GM21737 (cell line): ENCODE results near the gene PLEKHA6.

Experiments used
- ATAC-seq: cut with Tn5 transposase; IDR thresholded peaks from one replicate; pipeline ENCODE4 v1.9.1; 2021; ENCODE audit warnings: mild to moderate bottlenecking, moderate library complexity; ENCODE audit not compliant: unreplicated experiment

PLEKHA6 gene

DNA sequence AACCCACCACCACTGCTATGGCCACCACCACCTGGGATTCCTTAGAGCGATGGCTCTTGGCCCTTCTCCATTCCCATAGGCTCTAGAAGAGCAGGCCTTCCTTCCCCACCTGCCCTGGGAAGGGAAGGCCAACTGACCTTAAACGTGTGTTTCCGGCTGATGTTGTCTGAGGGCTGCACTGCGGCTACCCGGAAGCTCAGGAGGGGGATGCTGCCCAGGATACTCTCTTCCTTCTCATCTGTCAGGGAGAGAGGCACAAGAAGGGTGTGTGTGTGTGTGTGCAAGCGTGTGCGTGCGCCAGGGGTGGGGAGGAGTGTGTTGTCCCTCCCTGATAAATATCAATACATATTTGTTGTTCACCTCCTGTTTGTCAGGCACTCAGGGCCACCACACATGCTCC lies 94.9 kb downstream of the PLEKHA6 start:
- no peak for ATAC-seq

DNA sequence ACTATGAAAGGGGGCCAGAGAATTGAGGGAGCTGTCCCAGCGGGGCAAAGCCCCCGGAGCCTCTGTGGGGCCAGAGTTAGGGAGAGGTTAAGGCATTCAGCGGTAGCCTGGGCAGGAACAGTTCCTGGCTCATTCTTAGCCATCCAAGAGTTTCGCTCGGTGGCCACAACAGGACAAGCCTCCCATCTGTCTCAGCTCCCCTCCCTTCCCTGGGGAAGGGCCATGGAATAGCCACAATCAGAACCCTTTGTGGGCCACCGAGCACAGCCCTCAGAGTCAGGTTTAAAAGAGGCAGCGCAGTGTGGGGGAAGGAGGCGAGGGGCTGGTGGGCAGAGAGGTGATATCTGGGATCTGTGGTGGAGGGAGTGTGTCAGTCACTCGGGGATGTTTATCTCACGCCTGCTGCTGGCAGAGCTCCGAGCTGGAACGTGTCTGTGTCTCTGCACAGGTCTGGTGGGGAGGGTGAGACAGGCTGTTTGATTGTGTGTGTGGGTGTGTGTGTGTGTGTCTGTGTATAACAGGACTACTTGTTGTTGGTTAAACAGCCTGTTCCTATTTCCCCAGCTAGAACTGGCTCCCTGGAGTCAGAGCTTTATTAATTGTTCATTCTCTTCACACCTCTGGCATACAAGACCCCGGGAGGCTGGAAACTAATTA lies 96.3 kb downstream of the PLEKHA6 start:
- no peak for ATAC-seq

DNA sequence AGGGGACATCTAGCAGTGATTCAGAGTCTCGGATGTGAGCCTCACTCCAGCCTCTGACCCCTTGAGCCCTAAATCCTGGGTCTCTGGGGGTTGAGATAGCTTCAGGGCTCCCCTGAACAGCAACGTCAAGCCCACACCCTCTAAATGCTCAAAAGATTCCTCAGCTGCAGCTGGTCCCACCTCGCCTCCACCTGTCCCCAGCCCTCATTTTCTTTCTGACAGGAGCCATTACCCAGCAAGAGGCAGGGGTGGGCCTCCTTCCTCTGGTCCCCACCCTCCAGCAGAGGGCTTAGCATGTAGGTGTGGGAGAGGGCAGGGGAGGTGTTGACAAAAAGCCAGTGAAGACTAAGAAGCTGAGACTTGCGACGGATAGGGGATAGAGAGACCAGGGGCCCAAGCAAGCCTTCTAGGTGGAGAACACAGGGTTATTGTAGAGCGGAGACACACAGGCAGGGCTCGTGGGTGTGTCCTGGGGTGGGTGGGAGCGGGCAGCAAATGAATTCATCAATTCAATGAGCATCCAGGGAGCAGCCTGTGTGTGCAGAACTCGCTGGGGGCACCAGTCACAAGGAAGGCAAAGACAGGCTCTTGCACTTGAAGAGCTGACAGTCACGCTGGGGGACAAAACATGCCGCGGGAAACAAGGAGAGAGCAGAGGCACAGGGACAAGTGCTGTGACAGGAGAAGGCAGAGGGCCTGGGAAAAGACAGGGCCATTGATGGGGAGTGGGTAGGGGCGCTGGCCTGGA lies 97.0 kb downstream of the PLEKHA6 start:
- ATAC-seq = no peak

DNA sequence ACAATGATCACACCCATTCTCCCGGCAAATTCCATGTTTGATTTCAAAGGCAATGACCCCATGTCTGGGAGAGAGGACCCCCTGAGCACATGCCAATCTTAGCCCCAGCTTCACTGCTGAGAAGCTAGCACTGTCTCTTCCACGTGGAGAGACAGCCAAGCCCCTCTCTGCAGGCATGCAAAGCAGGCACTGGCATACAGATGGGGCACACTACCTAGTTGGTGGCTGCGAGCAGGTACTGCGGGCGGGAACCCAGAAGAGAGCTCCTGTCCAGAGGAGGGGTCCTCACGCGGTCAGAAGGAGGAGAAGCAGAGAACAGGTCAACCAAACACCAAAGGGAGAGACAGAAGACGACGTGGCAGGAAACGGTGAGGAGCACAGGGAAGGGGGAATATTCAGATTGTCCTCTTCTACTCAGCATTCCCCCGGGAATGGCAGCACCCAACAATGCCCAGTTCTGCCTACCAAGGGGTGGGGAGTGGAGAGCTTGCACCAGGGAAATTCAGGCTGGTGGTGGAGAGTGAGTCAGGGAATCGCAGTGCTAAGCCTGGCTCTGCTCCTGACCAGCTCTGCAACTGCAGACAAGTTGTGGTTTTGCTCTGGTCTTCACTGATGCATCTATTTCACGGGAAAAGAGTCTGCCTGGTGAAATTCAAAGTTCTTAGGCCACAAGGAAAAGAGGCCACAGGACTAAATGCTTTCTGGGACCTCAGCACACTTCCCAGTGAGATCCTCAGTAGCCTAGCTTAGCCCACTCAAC lies 97.8 kb downstream of the PLEKHA6 start:
- ATAC-seq = no peak

GRCh38 chr1:204261266-204261665 lies 98.5 kb downstream of the PLEKHA6 start:
- no peak for ATAC-seq

- ATAC-seq = no peak
Observed at GRCh38 chr1:204260601-204261197, 99.0 kb downstream of the PLEKHA6 start.

- no peak for ATAC-seq
Observed at GRCh38 chr1:204259782-204260181, 99.9 kb downstream of the PLEKHA6 start.

DNA sequence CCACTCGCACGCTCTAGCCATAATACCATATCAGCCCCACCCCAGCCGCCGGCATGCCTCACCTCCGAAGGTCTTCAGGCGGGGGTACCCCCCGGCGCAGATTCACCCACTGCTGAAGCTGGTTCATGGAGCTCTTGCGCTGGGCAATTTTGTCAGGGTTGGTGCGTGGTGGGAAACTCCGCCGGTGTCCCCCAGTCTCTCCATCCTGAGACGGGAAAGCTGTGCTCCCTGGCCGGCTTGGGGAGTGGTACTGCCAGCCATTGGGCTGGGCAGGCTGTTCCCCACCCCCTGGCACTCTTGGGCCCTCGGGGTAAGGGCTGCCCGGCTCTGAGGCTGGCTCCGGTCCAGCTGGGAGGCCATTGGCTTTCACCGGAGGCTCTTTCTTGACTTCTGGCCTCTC lies 100.5 kb downstream of the PLEKHA6 start:
- ATAC-seq = no peak

- ATAC-seq = no peak
Observed at GRCh38 chr1:204258213-204259115, 101.3 kb downstream of the PLEKHA6 start.

GRCh38 chr1:204257446-204257845 lies 102.3 kb downstream of the PLEKHA6 start:
- ATAC-seq = no peak

DNA sequence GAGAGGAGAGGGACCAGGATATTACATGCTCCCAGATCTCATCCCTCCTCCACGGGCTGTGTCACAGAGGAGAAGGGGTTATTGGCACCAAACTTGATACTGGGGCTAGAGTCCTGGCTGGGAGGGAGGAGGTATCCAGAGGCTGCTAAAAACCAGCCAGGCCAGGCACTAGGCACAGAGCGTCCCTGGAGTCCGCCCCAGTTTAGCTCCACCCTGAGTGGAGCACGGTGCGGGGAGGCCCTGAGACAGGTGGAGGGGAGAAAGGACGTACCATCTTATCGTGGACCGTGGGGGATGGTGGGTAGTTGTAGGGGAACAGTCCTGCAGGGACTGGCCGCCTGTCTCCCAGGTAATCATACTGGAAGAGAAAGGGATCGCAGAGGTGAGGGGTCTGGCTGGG lies 103.2 kb downstream of the PLEKHA6 start:
- ATAC-seq = no peak

DNA sequence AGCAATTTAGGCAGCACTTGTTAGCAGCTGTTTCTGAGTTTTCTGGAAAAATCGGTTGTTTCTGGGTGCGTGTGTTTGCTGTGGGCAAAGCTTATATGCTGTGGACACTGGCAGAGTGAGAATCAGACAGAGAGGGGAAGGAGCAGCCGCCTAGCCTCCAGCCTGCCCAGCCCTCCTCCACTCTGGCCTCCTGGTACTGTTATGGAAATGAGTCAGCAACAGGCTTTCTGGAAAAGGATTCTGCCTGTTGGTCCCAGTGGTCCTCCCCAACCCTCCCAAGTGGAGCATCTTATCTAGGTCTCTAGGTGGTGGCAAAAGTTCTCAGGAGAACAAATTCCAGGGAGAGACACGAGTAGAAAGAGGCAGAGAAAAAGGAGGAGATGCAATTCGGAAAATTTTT lies 103.8 kb downstream of the PLEKHA6 start:
- ATAC-seq = no peak

DNA sequence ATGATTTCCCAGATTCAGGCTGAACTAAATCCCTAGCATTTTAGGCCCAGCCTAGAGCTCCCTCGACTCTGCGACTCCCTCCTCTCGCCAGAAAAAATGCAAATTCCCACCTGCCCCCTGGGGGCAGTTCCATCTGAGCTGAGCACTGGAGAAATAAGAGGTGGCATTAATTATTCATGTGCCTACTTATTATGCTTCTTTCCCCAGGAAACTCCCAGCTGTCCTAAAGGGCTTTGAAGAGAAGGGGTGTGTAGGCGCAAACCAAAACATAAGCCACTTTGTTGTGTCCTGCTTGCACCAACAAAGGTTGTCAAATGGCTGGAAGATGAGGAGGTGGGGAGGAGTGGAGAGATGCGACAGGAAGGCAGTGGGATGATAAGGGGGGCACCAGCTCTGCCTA lies 104.5 kb downstream of the PLEKHA6 start:
- ATAC-seq = no peak

- ATAC-seq = no peak
Observed at GRCh38 chr1:204254031-204254661, 105.6 kb downstream of the PLEKHA6 start.

DNA sequence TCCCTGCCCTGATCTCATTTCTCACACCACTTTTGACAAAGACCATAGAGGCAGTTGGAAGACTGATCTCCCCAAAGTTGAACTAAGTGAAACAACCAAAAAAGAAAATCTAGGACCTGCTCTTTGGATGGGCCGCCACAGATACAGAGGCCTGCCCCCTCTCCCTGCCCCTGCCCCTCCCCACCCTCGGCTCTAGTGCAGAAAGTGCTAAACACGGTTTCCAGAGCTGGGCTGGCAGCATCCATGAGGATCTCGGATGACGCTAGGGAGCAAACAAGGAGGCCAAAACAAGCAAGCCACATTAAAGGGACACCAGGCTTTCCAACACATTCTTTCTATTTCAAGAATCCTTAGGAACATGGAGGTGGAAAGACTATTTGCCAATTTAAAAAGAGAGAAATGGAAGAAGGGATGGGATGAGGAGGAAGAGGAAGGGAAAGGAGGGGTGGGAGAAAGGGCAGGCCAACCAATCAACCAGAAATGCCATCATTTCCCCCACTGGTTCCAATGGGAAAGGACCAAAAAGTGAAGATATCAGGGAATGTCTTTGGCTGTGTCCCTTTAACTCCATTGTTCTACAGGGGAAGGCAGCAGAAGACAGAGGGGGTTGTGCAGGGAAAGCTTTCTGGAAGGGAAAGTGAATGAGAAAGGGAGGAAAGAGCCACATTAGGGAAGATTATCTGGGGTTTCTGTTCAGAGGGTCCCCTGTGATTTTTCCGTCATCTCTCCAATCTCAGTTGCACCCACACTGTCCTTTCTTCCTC lies 107.6 kb downstream of the PLEKHA6 start:
- ATAC-seq = no peak

GRCh38 chr1:204251286-204251685 lies 108.4 kb downstream of the PLEKHA6 start:
- no peak for ATAC-seq

GRCh38 chr1:204250428-204251030 lies 109.2 kb downstream of the PLEKHA6 start:
- ATAC-seq = no peak

DNA sequence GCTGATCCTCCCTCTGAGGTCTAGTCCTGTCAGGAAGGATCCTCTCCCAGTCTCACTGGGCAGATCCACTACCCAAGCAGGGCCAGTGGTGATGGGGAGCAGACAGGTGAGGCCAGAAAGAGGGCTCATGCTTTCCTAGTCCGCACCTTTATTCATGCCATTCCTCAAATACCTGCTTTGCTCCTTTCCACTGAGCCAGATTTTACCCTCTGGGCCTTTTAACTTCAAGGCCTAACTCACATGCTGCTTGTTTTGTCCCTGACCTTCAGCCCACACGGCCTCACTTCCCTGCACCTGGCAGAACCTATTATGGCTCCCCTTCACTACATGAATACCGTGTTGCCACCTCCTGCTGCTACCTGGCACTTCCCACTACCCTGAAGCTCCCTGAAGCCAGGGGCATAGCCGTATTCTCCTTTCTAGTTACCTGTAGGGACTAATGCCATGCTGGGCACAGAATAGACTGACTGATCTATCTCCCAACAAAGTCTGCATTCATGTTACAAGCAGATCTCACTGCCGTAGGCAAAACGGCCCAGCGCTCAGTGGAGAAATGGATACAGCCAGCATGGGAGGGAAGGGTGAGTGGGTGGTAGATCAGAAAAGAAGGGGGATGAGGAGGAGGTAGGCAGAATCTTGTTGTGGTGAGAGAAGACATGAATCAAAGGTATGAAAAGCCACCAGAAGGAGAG lies 109.8 kb downstream of the PLEKHA6 start:
- no peak for ATAC-seq
